ENCODE results near the gene CEP76.
A peak's percentile ranks its signal among the peaks of the same experiment; 100 is the strongest.
"Not testable (repeated sequence)": the region's sequence is repeated elsewhere in the genome, so short reads cannot be mapped to it uniquely, and the experiment has no call there.

CEP76 gene

DNA sequence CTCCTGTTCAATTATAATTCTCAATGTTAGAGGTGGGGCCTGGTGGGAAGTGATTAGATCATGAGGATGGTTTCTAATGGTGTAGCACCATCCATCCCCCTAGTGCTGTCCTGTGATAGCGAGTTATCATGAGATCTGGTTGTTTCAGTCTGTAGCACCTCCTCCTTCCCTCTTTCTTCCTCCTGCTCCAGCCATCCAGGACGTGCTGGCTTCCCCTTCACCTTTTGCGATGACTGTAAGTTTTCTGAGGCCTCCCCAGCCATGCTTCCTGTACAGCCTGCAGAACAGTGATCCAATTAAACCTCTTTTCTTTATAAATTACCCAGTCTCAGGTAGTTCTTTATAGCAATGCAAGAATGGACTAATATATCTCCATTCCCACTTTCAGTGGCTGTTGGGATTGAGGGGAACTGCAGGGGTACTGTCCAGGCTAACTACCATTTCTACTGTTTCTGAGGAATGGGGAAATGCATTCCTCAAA lies 63.8 kb downstream of the CEP76 start:
- Mint-ChIP-seq H3K4me3 (no peak overlapping the region), H3K4me1 (no peaks in the 10 kb centered on the region), H3K27me3 (peaks cover 15% of the 10 kb centered on the region), H3K27ac (no peak overlapping the region), H3K9me3 (no peaks in the 10 kb centered on the region)
- no peak for DNase-seq
- ATAC-seq, result no peak

GRCh38 chr18:12637901-12638643 lies 64.5 kb downstream of the CEP76 start:
- H3K27ac Mint-ChIP-seq, result peak overlapping the region in 1 of 2 donors; percentile 59
- ATAC-seq, result no peak
- H3K9me3 Mint-ChIP-seq, result no peaks in the 10 kb centered on the region
- no peak overlapping the region for H3K4me3 Mint-ChIP-seq
- H3K4me1 Mint-ChIP-seq, result no peaks in the 10 kb centered on the region
- no peak for DNase-seq
- peaks cover 15% of the 10 kb centered on the region for H3K27me3 Mint-ChIP-seq

DNA sequence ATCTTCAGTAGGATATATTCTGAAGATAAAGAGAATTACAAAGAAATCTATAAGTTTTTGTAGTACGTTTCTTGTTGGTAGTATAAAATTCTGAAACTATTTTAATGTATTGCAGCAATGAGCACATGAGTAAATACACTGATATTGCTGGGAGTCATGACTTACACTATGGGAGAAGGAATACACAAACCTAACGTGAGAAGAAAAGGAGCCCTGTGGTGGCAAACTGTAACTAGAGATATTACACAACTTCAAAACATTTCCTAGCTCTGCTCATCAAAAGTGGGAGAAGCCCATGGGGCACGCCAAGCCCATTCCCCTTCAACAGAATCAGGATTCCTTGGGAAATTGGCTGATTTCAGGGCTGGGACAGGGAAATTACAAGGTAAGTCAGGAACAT lies 65.1 kb downstream of the CEP76 start:
- Mint-ChIP-seq H3K9me3 (no peaks in the 10 kb centered on the region), H3K27ac (no peak overlapping the region), H3K4me3 (no peak overlapping the region), H3K27me3 (peaks cover 11% of the 10 kb centered on the region), H3K4me1 (no peaks in the 10 kb centered on the region)
- DNase-seq (no peak), ATAC-seq (no peak)

DNA sequence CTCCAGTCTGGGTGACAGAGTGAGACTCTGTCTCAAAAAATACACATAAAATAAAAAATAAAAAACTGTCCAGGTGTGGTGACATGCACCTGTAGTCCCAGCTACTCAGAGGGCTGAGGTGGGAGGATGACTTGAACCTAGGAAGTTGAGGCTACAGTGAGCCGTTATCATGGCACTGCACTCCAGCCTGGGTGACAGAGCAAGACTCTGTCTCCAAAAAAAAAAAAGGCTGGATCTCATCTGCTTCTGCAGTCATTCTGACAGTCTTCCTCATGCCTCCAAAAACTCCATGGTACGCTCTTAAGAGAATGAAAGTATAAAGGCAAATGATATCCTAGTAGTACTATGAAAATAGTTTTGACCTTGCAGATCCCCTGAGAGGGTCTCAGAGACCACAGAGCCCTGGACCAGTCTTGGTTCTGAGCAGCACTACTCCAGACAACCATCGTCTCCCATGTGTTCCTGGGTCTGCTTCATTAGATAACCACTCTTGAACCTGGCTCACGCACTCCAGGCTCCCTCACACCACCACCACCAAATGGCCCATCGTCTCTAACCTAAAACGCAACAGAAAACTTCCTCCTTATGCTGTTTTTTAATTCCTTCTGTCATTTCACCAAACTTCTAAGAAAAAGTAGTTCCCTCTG lies 70.6 kb downstream of the CEP76 start:
- no peak for ATAC-seq
- DNase-seq, result no peak
- no peaks in the 10 kb centered on the region for H3K27me3 Mint-ChIP-seq
- no peaks in the 10 kb centered on the region for H3K4me1 Mint-ChIP-seq
- H3K4me3 Mint-ChIP-seq, result no peak overlapping the region
- no peak overlapping the region for H3K27ac Mint-ChIP-seq
- no peaks in the 10 kb centered on the region for H3K9me3 Mint-ChIP-seq

DNA sequence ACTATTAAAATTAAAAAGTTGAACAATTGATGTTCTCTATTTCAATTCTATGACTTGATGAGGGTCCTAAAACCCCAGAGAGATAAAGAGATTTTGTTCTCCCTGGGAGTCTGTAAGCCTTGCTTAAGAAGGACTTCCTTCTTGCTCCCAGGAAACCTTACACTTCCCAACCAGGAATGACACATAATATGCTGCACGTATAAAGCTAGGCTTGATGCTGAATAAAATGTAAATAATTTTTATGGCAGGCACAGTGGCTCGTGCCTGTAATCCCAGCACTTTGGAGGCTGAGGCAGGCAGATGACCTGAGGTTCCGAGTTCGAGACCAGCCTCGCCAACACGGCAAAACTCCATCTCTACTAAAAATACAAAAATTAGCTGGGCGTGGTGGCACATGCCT lies 72.4 kb downstream of the CEP76 start:
- no peak for ATAC-seq
- Mint-ChIP-seq H3K27ac (no peak overlapping the region), H3K4me1 (no peaks in the 10 kb centered on the region), H3K27me3 (no peaks in the 10 kb centered on the region), H3K9me3 (no peaks in the 10 kb centered on the region), H3K4me3 (no peak overlapping the region)
- DNase-seq, result no peak

- no peak overlapping the region for H3K27ac Mint-ChIP-seq
- H3K27me3 Mint-ChIP-seq, result no peaks in the 10 kb centered on the region
- H3K4me3 Mint-ChIP-seq, result no peak overlapping the region
- ATAC-seq (no peak), DNase-seq (no peak)
- H3K9me3 Mint-ChIP-seq, result no peaks in the 10 kb centered on the region
- H3K4me1 Mint-ChIP-seq, result no peaks in the 10 kb centered on the region
Observed at GRCh38 chr18:12628706-12629702, 73.5 kb downstream of the CEP76 start.

DNA sequence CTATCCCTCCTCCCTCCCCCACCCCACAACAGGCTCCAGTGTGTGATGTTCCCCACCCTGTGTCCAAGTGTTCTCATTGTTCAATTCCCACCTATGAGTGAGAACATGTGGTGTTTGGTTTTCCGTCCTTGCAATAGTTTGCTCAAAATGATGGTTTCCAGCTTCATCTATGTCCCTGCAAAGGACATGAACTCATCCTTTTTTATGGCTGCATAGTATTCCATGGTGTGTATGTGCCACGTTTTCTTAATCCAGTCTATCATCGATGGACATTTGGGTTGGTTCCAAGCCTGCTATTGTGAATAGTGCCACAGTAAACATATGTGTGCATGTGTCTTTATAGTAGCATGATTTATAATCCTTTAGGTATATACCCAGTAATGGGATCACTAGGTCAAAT lies 75.3 kb downstream of the CEP76 start:
- H3K9me3 Mint-ChIP-seq, H3K27ac Mint-ChIP-seq, H3K4me3 Mint-ChIP-seq, ATAC-seq, H3K4me1 Mint-ChIP-seq, H3K27me3 Mint-ChIP-seq, DNase-seq: not testable (repeated sequence)

GRCh38 chr18:12625241-12625640 lies 77.3 kb downstream of the CEP76 start:
- no peaks in the 10 kb centered on the region for H3K4me1 Mint-ChIP-seq
- no peaks in the 10 kb centered on the region for H3K9me3 Mint-ChIP-seq
- no peak overlapping the region for H3K4me3 Mint-ChIP-seq
- ATAC-seq (no peak), DNase-seq (no peak)
- no peak overlapping the region for H3K27ac Mint-ChIP-seq
- no peaks in the 10 kb centered on the region for H3K27me3 Mint-ChIP-seq
